Loucy (cell line): ENCODE measurements around the gene UGT8.

Experiments used
- CTCF ChIP-seq: fragments of 200-600 bp; sonication (generic); conservative IDR thresholded peaks from 2 replicates; pipeline ENCODE4 v1.5.1; 2014; ENCODE audit warnings: mild to moderate bottlenecking, antibody characterized with exemption, low read length
- EZH2phosphoT487 ChIP-seq: fragments of 200-600 bp; IDR thresholded peaks from 2 replicates; pipeline ENCODE4 v1.6.1; 2018; ENCODE audit warnings: antibody characterized with exemption, mild to moderate bottlenecking, moderate library complexity, borderline replicate concordance

- no peak for TF ChIP-seq CTCF
- TF ChIP-seq EZH2phosphoT487 = no peak
Observed at GRCh38 chr4:114599903-114600552, 1.4 kb downstream of the UGT8 start.
